ENCODE results near the gene DNAH8.

GRCh38 chr6:38687043-38687353, 28.1 kb upstream of the DNAH8 start:
- TF ChIP-seq EZH2 (IDR thresholded peaks at IDR 0.05): no peak
- no peak for TF ChIP-seq POLR2AphosphoS5 (IDR thresholded peaks at IDR 0.05; ENCODE audit: low read depth, low read length)
- TF ChIP-seq, protein P1, sequence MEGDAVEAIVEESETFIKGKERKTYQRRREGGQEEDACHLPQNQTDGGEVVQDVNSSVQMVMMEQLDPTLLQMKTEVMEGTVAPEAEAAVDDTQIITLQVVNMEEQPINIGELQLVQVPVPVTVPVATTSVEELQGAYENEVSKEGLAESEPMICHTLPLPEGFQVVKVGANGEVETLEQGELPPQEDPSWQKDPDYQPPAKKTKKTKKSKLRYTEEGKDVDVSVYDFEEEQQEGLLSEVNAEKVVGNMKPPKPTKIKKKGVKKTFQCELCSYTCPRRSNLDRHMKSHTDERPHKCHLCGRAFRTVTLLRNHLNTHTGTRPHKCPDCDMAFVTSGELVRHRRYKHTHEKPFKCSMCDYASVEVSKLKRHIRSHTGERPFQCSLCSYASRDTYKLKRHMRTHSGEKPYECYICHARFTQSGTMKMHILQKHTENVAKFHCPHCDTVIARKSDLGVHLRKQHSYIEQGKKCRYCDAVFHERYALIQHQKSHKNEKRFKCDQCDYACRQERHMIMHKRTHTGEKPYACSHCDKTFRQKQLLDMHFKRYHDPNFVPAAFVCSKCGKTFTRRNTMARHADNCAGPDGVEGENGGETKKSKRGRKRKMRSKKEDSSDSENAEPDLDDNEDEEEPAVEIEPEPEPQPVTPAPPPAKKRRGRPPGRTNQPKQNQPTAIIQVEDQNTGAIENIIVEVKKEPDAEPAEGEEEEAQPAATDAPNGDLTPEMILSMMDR (IDR thresholded peaks at IDR 0.05 in 2 of 3, conservative IDR thresholded peaks at IDR 0.05 in 1 of 3; ENCODE audit: borderline replicate concordance in 1 of 3, insufficient read depth in 1 of 3, low read depth in 2 of 3, low read length in 2 of 3): no peak
- TF ChIP-seq REST (IDR thresholded peaks at IDR 0.05; ENCODE audit: low read depth): no peak
- TF ChIP-seq POLR2A (IDR thresholded peaks at IDR 0.05; ENCODE audit: borderline replicate concordance, extremely low read depth, insufficient read depth, insufficient read length): no peak
- TF ChIP-seq SRF (IDR thresholded peaks at IDR 0.05; ENCODE audit: low read depth): no peak
- TF ChIP-seq JUND (IDR thresholded peaks at IDR 0.05): no peak
